Jurkat, Clone E6-1 (cell line): ENCODE data around the gene PACS1.
"Not testable (repeated sequence)": the region's sequence is repeated elsewhere in the genome, so short reads cannot be mapped to it uniquely, and the experiment has no call there.

Experiments used
- DNase-seq: peaks from one replicate; pipeline ENCODE4 v3.0.0-alpha.2; 2011; ENCODE audit warnings: low read depth, low spot score
- H3K4me3 ChIP-seq: 2 replicates; pipeline ENCODE4 v1.5.1; 2011; ENCODE audit warnings: mild to moderate bottlenecking, low read length, control low read depth, moderate library complexity

PACS1 gene

GRCh38 chr11:66262191-66262590 lies 192.1 kb downstream of the PACS1 start:
- no peak for DNase-seq
- H3K4me3 ChIP-seq = no peak overlapping the region

DNA sequence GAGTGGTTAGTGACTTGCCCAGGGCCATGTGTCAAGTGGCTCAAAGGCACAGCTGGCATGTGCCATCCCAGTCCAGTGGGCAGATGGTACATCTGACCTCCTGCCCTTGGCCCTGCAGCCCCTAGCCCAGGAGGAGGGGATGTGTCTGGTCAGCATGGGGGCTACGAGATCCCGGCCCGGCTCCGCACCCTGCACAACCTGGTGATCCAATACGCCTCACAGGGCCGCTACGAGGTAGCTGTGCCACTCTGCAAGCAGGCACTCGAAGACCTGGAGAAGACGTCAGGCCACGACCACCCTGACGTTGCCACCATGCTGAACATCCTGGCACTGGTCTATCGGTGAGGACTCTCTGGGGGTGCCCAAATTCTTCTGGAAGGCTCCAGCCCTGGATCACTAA lies 192.6 kb downstream of the PACS1 start:
- no peak for DNase-seq
- no peak overlapping the region for H3K4me3 ChIP-seq

- no peak for DNase-seq
- H3K4me3 ChIP-seq = no peak overlapping the region
Measured at GRCh38 chr11:66263231-66263630, 193.2 kb downstream of the PACS1 start.

- DNase-seq = no peak
- no peak overlapping the region for H3K4me3 ChIP-seq
Measured at GRCh38 chr11:66263785-66264184, 193.7 kb downstream of the PACS1 start.

GRCh38 chr11:66264383-66264782 lies 194.3 kb downstream of the PACS1 start:
- no peak overlapping the region for H3K4me3 ChIP-seq

DNA sequence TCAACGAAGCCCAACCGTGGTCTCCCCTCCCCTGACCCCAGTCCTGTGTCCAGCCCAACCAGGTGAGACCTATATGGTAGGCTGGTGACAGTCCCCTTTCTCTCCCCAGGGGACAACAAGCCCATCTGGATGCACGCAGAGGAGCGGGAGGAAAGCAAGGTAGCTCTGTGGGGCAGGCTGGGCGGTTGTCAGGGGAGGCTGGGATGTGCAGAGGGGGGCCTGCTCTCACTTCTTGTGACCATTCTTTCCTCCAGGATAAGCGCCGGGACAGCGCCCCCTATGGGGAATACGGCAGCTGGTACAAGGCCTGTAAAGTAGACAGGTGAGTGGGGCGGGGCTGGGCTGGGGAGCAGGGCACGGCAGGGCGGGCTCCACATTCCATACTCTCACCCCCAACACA lies 194.8 kb downstream of the PACS1 start:
- H3K4me3 ChIP-seq = no peak overlapping the region
- DNase-seq = no peak

More at GRCh38 chr11:66264383-66264782, 194.3 kb downstream of the PACS1 start:
- no peak for DNase-seq

- no peak for DNase-seq
- no peak overlapping the region for H3K4me3 ChIP-seq
Measured at GRCh38 chr11:66265531-66266377, 195.7 kb downstream of the PACS1 start.

GRCh38 chr11:66266378-66267038 lies 196.4 kb downstream of the PACS1 start:
- no peak overlapping the region for H3K4me3 ChIP-seq

GRCh38 chr11:66267039-66267378 lies 196.9 kb downstream of the PACS1 start:
- DNase-seq = no peak
- H3K4me3 ChIP-seq = no peak overlapping the region

More at GRCh38 chr11:66266378-66267038, 196.4 kb downstream of the PACS1 start:
- no peak for DNase-seq

DNA sequence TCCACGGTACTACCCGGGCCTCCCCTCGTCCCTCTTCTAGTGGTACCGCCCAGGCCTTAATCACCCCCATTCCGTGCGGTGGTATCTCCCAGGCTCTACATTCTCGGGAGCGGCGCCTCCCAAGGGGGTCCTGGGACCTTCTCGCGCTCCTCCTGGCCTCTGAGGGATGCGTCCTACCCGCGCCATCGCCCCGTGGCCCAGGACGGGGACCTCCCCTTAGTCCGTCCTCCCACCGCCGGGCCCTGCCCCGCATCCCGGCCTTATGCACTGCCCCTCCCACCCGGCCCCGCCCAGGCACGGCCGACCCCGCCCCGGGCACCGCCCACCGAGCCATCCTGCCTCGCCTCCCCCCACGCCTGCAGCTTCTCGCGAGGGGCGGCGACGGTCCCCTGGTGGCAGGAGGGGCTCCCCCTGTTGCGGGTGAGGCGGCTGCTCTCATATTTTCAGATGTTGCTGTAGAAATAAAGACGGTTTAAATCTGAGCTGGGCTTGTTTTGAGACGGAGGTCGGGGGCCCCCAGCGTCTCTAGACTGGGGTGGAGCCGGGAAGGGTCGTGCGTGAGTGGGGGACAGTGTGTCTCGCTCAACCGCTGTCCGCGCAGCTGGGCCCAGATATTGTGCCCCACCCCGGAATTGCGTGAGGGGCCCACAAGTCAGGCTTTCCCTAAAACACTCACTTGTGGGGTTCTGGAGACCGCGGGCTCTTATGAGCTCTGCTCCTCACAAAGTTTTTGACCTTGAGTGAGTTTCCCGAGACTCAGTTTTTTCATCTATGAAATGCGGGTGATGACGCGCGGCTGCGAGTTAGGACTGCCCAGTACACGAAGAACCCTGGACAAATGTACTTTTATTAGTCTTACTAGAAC lies 197.5 kb downstream of the PACS1 start:
- peak; percentile 76 for DNase-seq
- H3K4me3 ChIP-seq = peak overlapping the region; percentile 97

GRCh38 chr11:66268244-66268951 lies 198.3 kb downstream of the PACS1 start, which contains the start of gene RAB1B:
Gene RAB1B, plus strand, starts transcription at chr11:66268639. Its CDS starts 41 bp downstream, at chr11:66268680.
- peak within 1 kb of the TSS; percentile 97 for H3K4me3 ChIP-seq
- peak; percentile 99 for DNase-seq

DNA sequence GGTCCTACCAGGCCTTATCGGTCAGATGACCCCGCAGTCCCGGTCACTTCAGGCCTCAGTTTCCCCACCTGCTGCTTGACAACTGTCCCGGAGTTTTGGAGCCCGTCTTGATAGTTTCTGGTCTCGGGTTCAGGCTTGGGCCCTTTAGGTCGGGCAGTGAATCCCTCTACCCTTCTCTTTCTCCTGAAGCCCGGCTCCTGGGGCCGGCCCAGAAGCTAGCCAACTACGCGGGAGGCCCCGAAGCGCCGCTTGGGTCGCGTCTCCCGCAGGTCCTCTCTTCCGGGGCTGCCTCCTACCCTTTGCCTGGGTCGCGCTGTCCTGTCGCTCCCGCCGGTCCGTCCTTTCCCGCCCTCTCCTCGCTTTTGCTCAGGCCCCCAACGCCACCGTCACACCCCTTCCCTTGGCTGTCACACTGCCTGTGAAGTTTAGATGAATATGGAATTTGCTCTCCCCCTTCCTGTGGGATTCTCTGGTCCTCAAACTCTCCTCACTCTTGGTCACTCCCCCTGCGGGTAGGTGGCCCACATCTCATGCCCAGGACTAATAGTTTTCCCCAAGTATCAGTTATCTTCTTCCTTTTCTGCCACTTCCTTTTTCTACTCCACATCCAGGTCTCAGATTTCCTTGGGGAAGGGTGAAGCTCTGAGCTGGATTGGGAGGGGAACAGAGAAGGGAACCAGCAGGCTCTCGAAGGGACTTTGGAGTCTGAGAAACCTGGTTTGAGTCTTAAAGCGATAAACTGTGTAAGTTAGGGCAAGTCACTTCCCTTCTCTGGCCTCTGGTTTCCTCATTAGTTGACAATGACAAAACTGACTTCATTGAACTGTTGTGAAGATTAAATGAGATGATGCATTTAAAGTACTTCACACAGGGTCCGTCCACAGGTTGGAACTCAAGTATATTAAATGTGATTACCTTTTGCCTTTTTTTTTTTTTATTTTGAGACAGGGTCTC lies 199.2 kb downstream of the PACS1 start:
- DNase-seq = no peak
- peak overlapping the region; percentile 97 for H3K4me3 ChIP-seq

DNA sequence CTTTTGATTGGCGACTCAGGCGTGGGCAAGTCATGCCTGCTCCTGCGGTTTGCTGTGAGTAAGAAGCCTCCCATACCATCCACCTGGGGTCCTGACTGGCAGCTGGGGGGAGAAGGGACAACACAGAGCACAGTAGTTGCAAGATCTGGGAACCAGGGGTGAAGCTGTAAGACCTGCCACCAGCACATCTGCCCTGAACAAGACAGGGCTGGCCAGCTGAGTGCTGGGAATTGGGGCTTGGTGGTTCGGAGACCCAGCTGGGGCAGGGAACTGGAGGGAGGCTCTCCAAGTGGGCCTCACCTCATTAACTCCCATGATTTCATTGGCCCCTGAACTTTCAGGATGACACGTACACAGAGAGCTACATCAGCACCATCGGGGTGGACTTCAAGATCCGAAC lies 201.7 kb downstream of the PACS1 start:
- H3K4me3 ChIP-seq = no peak overlapping the region
- DNase-seq = no peak

GRCh38 chr11:66272596-66272995 lies 202.5 kb downstream of the PACS1 start:
- DNase-seq = no peak
- no peak overlapping the region for H3K4me3 ChIP-seq

DNA sequence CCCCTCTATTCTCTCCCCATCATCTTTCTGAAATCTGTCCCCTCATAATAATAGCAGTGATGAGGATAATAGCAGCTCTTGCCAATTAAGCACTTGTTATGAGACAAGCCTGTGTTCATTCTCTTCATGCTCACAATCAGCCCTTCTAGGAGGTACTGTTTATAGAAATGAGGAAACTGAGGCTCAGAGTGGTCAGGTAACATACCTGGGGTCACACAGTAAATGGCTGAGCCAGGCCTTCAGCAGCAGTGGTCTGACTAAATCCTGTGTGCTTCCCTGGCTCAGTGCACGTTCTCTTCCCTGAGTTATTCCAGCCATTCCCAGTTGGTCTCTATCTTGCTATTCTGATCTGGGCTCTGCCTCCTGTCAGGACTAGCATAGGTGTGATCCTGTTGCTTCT lies 204.1 kb downstream of the PACS1 start:
- DNase-seq = no peak
- H3K4me3 ChIP-seq = no peak overlapping the region

GRCh38 chr11:66275396-66275795 lies 205.3 kb downstream of the PACS1 start:
- no peak overlapping the region for H3K4me3 ChIP-seq
- no peak for DNase-seq

DNA sequence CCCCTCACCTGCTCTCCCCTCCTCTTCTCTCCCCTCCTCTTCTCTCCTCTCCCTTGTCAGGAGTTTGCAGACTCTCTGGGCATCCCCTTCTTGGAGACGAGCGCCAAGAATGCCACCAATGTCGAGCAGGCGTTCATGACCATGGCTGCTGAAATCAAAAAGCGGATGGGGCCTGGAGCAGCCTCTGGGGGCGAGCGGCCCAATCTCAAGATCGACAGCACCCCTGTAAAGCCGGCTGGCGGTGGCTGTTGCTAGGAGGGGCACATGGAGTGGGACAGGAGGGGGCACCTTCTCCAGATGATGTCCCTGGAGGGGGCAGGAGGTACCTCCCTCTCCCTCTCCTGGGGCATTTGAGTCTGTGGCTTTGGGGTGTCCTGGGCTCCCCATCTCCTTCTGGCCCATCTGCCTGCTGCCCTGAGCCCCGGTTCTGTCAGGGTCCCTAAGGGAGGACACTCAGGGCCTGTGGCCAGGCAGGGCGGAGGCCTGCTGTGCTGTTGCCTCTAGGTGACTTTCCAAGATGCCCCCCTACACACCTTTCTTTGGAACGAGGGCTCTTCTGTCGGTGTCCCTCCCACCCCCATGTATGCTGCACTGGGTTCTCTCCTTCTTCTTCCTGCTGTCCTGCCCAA lies 206.0 kb downstream of the PACS1 start:
- no peak for DNase-seq
- no peak overlapping the region for H3K4me3 ChIP-seq

GRCh38 chr11:66276619-66277018 lies 206.5 kb downstream of the PACS1 start:
- DNase-seq, H3K4me3 ChIP-seq: not testable (repeated sequence)
